GM21529 (cell line): Measurements from ENCODE around the gene ABCC8.

Source experiments
- ATAC-seq: cut with Tn5 transposase; IDR thresholded peaks from one replicate; pipeline ENCODE4 v1.9.1; 2021; ENCODE audit not compliant: unreplicated experiment

The ABCC8 gene

DNA sequence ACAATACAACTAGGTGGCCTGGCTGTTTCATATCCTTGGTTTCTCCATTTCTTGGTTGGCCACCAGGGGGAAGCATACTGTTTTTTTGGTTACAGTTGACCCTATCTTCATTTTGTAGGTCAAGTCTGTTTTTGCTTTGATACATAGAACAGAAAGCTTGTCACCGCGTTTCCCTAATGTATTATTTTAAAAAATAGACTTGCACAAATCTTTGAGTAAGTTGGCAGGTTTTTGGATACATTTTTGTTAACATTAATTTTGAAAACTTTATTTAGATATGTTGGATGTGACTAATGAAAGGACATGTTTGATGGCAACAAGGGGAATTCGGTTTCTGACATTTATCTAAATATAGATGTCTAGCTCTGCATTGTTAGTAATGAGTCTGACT lies 122.0 kb downstream of the ABCC8 start:
- ATAC-seq = peak; percentile 53

- no peak for ATAC-seq
Observed at GRCh38 chr11:17353821-17354600, 122.6 kb downstream of the ABCC8 start.

DNA sequence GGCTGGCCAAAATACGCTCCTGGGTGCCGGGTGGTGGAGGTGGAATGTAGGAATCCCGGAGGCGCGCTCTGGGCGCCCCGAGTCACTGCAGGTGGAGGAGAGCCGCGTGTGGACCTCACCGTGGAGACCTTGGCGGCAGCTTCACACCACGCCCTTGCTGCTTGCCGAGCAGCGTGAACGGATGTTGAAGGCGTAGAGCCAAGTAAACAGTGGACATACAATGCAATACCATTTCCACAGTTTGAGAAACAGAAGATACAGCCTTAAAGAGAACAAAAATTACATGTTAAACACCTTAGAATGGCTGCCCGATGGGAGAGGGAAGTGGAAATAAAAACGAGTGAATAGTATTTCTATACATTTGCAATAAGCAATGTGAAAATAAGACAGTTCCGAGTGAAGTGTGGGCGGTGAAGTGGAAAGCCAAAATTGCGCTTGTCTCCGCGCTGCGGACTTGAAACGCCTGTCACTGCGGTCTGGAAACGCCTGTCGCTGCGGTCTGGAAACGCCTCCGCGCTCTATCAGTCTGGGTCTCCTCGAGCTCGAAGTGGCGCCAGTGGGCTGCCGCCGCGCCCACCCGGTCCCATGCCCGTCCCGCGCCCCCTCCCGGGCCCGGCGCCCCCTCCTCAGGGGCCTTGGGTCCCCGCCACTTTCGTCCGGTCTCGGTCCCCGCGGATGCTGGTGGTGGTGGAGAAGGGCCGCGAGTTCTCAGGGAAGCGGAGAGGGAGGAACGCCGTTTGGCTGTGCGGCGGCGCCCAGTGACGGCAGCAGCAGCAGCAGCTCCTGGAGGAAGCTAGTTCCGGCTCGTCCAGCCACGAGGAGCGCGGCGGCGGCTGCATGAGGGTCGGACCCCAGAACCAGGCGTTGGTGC lies 123.5 kb downstream of the ABCC8 start:
- peak; percentile 37 for ATAC-seq

- ATAC-seq = no peak
Observed at GRCh38 chr11:17351510-17352176, 125.0 kb downstream of the ABCC8 start, which contains the start of gene NCR3LG1. Gene NCR3LG1 (plus strand): TSS chr11:17351800. CDS start chr11:17351970, 170 bp downstream.

DNA sequence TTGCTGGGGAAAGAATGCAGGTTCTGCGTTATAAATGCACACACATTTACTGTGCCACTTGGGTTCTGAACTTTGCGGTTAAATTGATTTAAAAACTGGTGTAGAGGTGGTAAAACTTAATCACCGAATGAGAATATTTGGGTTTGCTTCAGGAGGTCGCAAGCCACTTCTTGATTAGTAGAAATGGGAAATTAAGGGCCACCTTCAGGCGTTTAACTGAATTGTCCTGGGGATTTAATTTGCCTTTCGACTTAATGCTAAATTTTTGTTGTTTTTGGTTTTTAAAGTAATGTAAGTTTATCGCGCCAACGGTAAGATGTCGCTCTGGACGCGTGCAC lies 125.5 kb downstream of the ABCC8 start:
- ATAC-seq = no peak

DNA sequence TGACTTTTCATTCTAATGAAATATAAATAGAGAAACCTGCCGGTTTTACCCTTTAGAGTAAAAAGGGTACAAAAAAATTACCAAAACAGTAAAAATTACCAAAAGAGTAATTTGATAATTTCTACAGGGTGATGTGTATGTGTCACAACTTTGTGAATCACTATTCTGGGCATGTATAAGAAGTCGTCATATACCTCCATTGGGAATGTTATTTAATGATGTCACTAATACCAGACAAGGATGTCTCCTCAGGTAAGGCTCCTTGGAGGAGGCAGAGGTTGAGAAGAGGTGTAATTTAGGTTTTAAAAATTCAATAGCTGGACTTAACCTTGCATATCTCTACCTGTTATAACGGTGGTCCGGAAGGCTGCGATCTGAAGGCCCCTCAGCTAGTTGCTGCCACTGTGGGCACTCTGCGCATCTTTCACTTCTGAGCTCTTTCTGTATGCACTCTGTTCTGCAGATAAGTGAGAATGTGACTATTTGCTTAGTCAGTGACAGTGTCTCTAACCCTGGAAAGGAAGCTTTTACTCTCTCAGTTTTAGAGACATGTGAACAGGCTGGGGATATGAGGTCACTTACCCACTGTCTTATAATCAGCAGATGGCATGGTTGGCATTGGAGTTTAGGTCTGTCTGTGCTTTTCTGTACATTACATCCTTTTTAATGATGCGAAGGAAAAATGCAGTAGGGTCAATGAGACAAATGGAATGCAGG lies 126.0 kb downstream of the ABCC8 start:
- ATAC-seq = no peak

- no peak for ATAC-seq
Observed at GRCh38 chr11:17347676-17348075, 129.0 kb downstream of the ABCC8 start.

- no peak for ATAC-seq
Observed at GRCh38 chr11:17343907-17344306, 132.7 kb downstream of the ABCC8 start.

- no peak for ATAC-seq
Observed at GRCh38 chr11:17343257-17343656, 133.4 kb downstream of the ABCC8 start.
